ENCODE data around the gene ARHGAP32.

ARHGAP32 gene

GRCh38 chr11:129192150-129192549, at the start of gene ARHGAP32:
TSS of gene ARHGAP32 (minus strand) at chr11:129192325. CDS start at chr11:129192198, 127 bp downstream.
- FAIRE-seq (no peak), DNase-seq (ENCODE audit: extremely low spot score, insufficient read length, low read depth) (no peak)

GRCh38 chr11:129239207-129239606, 47.1 kb upstream of the ARHGAP32 start:
- DNase-seq (ENCODE audit: extremely low spot score, insufficient read length, low read depth) = no peak
- no peak for FAIRE-seq

DNA sequence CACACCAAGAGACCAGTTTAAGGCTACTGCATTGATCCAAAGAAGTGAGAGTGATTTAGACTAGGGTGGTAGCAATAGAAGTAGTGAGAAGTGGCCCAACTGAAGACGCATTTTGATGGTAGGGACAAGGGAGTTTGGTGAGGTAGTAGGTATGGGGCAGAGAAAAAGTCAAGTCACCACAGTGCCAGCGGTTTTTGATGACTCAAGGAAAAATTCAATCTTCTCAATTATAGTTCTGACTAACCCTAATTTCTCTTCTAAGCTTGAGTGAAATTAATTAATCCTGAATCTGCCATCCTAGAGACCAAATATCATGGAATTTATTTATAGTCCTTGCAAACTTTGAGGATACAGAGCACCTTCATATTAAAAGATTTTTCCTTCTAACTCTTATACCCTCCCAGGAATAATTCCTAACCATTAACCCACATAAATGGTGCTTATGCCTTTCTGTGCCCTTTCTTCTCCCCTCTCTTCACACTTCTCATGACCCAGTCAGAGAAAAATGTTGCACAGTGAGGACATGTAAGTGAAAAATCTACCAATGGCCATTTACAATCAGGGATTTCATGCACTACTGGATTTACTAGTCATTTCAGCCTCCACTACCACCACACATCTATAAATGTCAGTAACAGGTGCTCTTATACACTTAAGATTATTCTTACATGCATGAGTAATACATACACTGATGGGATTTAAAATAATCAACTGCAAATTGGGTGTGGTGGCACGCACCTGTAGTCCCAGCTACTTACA, 45.9 kb upstream of the ARHGAP32 start:
- FAIRE-seq (no peak), DNase-seq (ENCODE audit: extremely low spot score, insufficient read length, low read depth) (no peak)

DNA sequence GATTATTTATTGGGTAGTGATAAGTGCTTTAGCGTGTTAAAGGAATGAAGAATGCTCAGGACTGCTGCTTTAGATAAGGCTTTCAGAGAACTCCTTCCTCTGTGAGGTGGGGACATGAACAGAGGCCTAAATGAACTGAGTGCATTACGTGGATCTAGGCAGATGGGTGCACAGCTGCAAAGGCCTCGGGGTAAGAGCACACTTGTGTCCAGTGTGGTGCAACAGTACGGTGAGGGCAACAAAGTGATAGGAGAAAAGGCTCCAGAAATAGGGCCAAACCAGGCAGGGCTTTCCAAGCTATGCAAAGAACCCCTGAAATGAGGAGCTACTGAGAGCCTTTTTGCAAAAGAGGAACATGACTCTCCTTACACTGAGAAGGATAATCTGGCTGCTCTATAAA, 45.3 kb upstream of the ARHGAP32 start:
- FAIRE-seq = no peak
- DNase-seq (ENCODE audit: extremely low spot score, insufficient read length, low read depth) = no peak

DNA sequence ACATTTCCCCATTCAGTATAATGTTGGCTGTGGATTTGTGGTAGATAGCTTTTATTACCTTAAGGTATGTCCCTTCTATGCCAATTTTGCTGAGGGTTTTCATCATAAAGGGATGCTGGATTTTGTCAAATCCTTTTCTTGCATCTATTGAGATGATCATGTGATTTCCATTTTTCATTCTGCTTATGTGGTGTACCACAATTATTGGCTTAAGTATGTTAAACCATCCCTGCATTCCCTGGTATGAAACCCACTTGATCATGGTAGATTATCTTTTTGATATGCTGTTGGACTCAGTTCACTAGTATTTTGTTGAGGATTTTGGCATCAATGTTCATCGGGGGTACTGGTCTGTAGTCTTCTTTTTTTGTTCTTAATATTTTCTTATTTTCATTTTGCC, 44.7 kb upstream of the ARHGAP32 start:
- DNase-seq (ENCODE audit: extremely low spot score, insufficient read length, low read depth) (no peak), FAIRE-seq (no peak)

- DNase-seq (ENCODE audit: extremely low spot score, insufficient read length, low read depth) (no peak), FAIRE-seq (no peak)
Measured at GRCh38 chr11:129234978-129235377, 42.9 kb upstream of the ARHGAP32 start.

DNA sequence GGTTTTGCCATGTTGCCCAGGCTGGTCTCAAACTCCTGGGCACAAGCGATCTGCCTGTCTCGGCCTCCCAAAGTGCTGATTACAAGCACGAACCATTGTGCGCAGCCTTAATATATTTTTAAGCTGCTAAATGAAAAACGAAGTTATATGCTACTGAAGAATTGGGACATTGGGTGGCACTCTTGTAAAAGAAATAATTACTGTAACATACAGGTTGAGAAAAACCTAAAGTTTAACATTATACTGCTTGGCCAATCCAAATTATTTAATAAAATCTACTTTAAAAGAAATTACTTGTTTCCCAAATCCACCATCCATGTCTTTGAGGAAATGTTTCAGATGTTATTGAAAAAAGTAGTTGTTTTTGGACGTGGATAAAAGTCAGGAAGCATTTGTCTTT, 37.9 kb upstream of the ARHGAP32 start:
- DNase-seq (ENCODE audit: extremely low spot score, insufficient read length, low read depth) (no peak), FAIRE-seq (no peak)

GRCh38 chr11:129226207-129226798, 34.2 kb upstream of the ARHGAP32 start:
- FAIRE-seq = no peak
- no peak for DNase-seq (ENCODE audit: extremely low spot score, insufficient read length, low read depth)

DNA sequence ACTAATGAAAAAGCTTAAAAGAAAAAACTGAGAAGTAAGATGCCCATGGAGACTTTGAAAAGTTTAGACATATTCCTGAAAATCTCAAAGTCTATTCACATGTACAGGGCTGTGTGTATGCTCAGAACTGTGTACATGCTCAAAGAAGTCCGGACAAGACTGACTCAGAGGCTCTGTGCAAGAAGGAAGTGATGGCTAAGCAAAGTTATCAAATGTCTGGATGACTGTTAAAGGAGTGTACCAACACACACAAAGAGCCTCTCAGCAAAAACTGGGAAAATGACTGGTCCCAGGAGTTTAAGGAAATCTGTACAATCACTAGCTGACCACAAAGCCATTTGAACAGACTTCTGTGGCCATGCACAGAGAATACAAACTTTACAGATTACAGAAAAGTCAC, 33.1 kb upstream of the ARHGAP32 start:
- no peak for FAIRE-seq
- no peak for DNase-seq (ENCODE audit: extremely low spot score, insufficient read length, low read depth)

GRCh38 chr11:129224538-129224937, 32.4 kb upstream of the ARHGAP32 start:
- FAIRE-seq (no peak), DNase-seq (ENCODE audit: extremely low spot score, insufficient read length, low read depth) (no peak)

- FAIRE-seq = no peak
- DNase-seq (ENCODE audit: extremely low spot score, insufficient read length, low read depth) = no peak
Measured at GRCh38 chr11:129223701-129224149, 31.6 kb upstream of the ARHGAP32 start.

- no peak for FAIRE-seq
- DNase-seq (ENCODE audit: extremely low spot score, insufficient read length, low read depth) = no peak
Measured at GRCh38 chr11:129223260-129223659, 31.1 kb upstream of the ARHGAP32 start.

DNA sequence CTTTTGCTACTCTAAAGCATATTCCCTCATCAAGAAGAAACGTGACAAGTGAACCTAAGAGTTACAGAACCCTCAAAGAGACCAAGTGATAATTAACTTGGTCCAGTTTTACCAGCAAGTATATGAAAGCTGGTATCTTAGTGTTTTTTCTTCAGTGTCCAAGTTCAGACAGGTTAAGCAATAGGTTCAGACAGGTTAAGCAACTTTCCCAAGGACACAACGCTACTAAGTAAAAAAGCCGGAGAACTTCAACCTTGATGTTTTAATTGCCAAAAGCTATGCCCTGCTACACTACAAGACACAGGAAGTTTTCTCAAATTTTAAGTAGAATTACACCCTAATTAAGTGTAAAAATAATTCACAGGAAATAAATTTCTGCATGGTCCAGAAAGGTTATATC, 30.0 kb upstream of the ARHGAP32 start:
- no peak for FAIRE-seq
- no peak for DNase-seq (ENCODE audit: extremely low spot score, insufficient read length, low read depth)

- no peak for FAIRE-seq
Measured at GRCh38 chr11:129215506-129216245, 23.6 kb upstream of the ARHGAP32 start.

GRCh38 chr11:129214710-129215295, 22.7 kb upstream of the ARHGAP32 start:
- FAIRE-seq (no peak), DNase-seq (ENCODE audit: extremely low spot score, insufficient read length, low read depth) (no peak)

More at GRCh38 chr11:129215506-129216245, 23.6 kb upstream of the ARHGAP32 start:
- DNase-seq (ENCODE audit: extremely low spot score, insufficient read length, low read depth) = no peak

GRCh38 chr11:129213261-129213660, 21.1 kb upstream of the ARHGAP32 start:
- DNase-seq (ENCODE audit: extremely low spot score, insufficient read length, low read depth) (no peak), FAIRE-seq (no peak)

DNA sequence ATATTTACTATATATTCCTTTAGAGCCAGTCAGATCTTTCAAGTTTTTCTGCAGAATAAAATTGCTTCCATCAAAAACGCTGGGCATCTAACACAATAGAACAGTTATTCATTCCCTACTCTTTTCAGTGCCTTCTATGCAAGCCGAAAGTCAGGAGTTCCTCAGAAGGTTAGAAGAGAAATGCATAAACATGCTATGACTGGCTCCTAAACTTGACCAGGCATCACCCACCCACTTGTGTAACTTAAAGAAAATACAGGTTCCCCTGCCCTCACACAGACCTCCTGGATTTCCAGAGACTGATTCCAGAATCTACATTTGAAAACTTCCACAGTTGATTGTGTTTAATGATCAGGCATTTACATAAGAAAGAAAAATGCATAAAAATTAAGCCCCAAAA, 19.3 kb upstream of the ARHGAP32 start:
- no peak for FAIRE-seq
- no peak for DNase-seq (ENCODE audit: extremely low spot score, insufficient read length, low read depth)

DNA sequence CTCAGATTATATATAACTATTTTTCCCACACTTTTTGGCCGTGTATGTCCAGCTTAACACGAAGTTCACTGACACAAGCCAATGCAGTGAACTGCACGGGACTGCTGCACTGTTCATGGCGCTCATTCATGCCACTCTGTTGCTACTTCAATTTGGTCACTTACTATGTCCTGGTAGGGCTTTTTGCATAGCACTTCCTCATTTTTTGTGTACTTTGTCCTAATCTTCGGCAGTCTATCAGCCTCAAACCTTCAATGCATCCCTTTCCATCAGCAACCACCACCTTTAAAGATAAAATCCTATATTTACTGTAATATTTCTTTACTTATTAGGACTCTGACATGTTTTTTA, 18.7 kb upstream of the ARHGAP32 start:
- DNase-seq (ENCODE audit: extremely low spot score, insufficient read length, low read depth) = no peak
- FAIRE-seq = no peak

GRCh38 chr11:129209891-129210830, 18.0 kb upstream of the ARHGAP32 start:
- DNase-seq (ENCODE audit: extremely low spot score, insufficient read length, low read depth) (no peak), FAIRE-seq (no peak)

- FAIRE-seq (no peak), DNase-seq (ENCODE audit: extremely low spot score, insufficient read length, low read depth) (no peak)
Measured at GRCh38 chr11:129208863-129209262, 16.7 kb upstream of the ARHGAP32 start.

All from GM18507 (cell line).